HG03575 (cell line): ENCODE results near the gene SGMS1.

Source experiments
- ATAC-seq: cut with Tn5 transposase; IDR thresholded peaks from one replicate; pipeline ENCODE4 v1.9.1; 2021; ENCODE audit not compliant: unreplicated experiment, insufficient number of reproducible peaks, low FRiP score; ENCODE audit errors: extremely low read depth

The SGMS1 gene

DNA sequence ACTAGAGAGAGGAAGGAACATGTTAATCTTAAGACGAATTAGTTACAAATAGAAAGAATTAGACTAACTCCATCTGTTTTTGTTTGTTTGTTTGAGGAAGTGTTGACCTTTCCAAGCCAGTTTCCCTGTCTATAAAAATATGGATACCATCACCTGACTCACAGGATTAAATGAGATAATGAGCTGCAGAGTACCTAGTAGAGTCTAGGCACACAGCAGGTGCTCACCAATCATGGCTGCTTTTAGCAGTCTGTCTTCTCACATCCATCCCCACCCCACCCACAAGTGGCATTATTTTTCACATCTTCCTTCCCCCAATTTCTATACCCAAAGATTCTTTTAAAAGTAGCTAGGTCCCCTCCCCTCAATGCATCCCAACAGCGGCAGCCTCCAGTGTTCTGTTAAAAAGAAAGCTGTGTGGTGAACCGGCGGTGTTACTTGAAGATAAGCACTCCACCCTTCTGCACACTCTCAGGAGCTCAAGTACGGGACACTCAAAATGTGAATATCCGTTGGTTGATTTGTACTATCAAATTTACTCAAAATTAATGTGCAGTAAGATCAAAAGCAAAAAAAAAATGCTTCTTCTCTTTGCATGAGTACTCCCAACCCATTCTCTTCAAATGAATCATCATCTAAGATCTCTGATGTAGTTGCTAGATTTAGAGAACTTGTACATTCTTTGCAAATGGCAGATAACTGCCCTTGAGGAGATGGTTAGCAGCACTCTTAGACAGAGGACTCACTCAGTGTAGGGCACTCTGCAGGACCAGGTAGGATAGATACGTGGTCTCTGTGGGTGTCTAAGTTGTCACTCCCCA, 227.1 kb downstream of the SGMS1 start:
- peak; percentile 63 for ATAC-seq

DNA sequence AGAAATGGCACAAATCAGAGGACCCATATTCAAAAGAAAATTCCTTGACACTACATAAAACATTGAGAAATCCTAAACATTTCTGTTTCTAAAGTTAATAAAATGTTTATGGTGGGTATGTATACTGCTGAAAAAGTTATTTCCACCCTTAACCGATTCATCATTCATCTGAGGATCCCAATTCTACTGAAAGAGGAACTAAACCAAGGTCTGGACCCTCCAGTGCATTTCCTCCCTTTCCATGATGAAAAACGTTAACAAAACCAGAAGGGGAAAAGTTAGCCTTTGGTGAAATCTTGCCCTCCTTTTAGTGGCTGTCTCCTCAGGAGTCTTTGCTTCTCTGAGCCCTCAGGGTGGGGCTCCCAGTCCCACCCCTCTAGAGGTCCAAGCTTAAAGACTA, 227.9 kb downstream of the SGMS1 start:
- ATAC-seq = no peak

DNA sequence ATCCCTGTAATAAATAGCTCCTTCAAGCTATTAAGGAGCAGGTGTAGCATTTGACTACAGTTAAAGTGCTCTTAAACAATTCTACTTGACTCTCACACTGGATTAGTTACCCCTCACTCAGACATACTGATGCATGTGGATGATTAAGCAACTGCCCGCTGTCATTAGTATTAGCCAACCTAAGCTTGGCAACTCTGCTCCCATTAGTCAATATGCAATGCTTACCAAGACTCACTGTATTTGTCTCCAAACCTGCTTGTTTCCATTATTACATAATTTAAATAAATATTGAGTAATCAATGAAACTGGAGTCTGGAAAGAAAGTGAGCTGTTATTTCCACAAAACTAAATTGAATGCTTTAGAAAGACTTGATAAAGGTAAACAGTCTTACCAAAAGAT, 228.5 kb downstream of the SGMS1 start:
- ATAC-seq = no peak

DNA sequence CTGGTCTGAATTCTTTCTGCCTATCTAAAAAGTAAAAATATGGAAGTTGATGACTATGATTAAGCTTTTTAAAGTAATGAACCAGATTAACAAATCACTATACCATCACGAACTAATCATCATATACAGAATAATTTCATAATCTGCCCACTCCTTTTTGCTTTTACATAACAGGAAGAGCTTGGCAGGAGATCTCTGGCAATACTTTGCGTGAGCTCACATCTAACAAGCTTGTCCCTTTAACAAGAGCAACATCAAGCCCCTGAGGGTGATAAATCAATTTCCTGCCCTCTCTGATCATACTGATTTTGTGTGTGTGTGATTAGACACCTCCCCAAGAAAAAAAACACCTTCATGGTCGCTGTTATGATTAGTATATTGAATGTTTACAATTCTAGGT, 228.9 kb downstream of the SGMS1 start:
- ATAC-seq = no peak

DNA sequence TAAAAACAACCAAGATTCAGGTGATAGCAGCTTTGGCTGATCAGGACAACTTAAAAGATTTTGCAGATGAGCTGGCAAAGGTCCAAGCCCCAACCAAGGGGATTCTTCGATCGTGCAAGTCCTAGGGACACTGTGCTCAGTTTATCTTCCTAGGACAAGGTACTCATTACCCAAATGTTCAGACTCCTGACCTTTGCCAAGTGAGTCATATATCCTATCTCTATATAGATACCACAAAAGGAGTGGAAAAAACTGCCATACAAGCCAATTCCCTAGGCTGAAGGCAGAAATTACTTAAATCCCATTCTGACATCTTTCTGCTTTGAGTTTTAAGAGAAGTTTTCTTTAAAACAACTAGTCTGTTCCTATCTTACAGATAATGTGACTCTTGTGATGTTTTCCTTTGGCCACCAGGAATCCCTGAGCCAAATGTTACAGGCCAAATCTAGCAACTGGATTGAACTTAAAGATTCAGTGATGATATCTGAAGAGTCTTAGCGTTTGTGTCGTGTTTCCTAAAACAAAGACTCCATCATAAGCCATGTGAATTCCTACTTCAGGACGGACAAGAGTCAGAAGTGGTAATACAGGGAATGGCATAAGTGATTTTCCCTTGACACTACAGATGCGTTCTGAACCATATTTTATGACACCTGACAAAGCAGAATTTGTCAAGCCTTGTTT, 229.8 kb downstream of the SGMS1 start:
- no peak for ATAC-seq

DNA sequence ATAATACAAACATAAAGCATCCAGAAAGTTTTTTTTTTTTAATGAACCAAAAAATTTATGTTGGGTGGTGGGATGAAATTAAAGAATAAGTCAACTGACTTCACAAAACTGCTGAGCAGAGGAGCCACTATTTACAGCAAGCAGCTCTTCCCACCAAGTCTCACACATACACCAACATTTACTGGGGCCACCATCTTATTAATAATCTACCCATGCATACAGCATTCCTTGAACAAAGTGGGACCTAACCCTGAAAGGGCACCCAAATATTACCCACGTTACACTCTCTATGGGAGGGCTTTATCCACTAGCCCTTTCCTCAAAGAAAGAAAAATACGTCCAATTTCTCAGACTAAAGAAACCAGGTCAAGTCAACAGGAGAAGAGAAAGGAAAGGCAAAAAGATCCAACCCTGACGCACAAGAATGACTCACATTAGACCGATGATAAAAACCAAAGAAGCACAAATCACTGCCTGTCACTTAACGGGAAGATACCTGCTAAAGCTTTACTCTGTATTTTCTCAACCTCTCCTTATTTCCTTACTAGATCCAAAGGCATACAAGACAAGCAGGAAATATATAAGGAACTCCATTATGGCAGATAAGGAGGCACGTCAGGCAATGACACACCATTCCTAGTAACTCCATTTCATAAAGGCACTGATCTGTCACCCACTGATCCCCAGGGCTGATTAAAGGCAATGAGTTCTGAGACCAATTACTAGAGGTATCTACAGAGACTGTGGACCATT, 230.6 kb downstream of the SGMS1 start:
- no peak for ATAC-seq

DNA sequence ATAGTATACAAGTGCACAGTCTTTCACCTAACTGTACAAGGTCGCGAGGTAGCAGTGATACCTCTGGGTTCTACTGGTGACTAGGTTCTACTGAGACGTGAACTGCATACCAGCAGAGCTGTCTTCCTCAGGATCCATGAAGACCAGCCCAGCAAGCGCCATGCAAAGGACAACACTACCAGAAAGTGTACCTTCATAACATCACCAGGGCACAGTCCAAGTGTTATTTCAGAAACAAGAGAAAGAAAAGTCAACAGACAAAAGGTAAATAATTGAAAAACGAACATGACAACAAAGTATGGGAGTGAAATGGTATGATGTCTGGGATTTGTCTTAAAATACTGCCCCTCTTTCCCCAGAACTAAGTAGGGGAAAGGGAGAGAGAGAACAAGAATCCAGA, 231.3 kb downstream of the SGMS1 start:
- no peak for ATAC-seq

DNA sequence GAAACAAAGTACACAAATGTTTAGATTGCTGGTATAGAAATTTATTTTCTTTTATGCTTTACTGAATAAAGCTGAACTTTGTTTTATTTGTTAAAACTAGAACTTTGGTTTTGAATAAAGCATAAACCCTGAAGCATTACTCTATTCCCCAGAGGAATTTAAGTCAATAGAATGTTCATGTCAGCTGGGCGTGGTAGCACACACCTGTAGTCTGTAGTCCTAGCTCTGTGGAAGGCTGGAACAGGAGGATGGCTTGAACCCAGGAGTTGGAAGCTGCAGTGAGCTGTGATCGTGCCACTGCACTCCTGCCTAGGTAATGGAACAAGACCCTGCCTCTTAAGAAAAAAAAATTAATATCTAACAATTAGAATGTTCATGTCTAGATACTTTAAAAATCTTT, 233.5 kb downstream of the SGMS1 start:
- ATAC-seq = no peak

DNA sequence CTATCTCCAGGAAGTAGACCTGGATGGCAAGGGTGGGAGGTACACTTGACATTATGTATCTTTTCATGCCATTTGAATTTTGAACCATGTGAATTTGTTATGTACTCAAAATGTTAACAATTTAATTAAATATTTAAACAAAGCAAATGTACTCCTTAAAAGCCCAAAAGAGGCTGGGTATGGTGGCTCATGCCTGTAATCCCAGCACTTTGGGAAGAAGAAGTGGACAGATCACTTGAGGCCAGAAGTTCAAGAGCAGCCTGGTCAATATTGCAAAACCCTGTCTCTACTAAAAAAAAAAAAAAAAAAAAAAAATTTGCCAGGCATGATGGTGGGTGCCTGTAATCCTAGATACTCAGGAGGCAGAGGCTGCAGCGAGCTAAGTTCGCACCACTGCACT, 235.6 kb downstream of the SGMS1 start:
- ATAC-seq = no peak

DNA sequence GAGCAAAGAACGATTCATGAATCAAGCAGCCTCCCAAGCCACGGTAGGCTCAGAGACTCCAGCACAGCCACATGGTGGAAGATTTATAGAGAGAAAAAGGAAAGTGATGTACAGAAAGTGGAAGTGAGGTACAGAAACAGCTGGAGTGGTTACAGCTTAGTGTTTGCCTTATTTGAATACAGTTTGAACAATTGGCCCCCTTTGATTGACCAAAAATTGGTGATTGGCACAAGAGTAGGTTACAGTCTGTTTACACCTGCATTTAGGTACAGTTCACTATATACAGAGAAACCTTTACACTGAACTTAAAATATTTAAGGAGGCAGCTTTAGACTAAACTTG, 236.1 kb downstream of the SGMS1 start:
- ATAC-seq = no peak

DNA sequence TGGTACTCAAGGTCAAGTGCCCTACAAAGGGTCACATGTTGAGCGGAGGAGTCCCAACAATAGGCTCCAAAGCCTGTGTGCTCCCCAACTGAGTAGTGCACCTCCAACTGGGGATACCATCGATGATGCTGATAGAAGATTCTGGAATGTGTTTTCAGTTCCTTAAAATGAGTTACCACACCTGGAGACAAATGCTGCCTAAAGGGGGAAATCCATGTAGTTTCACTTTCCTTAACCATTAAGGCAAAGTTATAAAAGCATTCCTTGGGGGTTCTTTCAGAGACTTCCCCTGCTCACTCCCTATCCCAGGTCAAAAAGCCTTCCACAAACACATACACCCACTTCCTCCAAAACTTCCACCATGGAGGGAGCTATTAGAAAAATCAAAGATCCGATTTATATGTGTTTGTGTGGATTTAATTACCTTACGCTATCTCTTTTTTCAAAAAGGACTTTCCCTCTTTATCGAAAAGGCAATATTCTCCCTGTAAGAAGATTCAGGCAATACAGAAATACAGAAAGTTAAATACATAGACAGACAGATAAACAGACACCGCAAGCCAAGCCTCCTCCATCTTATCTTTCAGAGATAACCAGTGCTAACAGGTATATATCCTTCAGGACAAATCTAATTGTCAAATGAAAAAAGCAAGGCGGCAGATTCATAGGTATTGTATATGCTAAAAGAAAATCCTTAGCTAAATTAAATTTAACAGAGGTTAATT, 236.6 kb downstream of the SGMS1 start:
- no peak for ATAC-seq

DNA sequence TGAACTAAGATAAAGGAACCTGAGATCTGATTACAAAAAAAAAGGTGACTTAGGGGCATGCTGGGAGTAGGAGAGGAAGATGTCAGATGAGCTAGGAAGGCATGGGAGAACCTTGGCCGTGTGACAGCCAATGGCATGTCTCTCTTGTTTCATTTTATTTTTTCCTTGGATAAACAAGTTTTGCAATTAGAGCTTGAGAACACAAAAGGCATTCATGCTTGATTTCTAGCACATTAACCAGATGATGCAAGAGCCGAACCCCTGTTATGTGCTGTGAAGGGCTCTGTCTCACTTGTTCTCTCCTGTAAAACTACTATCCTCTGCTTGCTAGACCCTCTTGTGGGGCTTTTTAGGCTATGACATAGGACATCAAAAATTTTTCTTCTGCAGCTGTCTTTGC, 238.1 kb downstream of the SGMS1 start:
- no peak for ATAC-seq

DNA sequence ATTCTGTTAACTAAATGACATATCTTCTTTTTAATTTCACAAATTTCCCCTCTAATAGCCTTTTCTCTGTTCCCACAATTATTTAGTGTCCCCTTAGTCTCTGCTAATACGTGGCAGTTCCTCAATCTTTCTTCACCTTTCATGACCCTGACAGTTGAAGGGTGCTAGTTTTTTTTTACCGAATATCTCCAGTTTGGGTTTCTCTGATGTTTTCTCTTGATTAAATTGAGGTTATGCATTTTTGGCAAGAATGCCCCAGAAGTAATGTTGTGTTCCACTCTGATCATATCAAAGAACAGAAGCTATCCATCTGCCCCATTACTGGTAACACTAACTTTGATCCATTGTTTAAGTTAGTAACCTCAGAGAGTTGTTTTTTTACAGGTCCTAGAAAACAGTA, 238.9 kb downstream of the SGMS1 start:
- no peak for ATAC-seq

DNA sequence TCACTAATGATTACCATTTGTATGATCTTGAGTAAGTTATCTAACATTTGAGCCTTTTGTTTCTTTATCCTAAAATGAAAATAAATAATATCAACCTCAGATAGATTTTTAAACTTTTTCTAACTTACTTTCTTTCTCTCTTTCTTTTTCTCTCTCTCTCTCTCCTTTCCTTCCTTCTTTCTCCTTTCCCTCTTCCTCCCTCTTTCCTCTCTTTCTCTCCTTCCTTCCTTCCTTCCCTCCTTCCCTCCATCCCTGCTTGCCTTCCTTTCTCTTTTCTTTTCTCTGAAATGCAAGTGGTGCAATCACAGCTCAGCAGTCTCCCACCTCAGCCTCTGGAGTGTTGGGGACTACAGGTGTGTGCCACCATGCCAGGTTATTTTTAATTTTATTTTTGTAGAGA, 239.5 kb downstream of the SGMS1 start:
- ATAC-seq = no peak

DNA sequence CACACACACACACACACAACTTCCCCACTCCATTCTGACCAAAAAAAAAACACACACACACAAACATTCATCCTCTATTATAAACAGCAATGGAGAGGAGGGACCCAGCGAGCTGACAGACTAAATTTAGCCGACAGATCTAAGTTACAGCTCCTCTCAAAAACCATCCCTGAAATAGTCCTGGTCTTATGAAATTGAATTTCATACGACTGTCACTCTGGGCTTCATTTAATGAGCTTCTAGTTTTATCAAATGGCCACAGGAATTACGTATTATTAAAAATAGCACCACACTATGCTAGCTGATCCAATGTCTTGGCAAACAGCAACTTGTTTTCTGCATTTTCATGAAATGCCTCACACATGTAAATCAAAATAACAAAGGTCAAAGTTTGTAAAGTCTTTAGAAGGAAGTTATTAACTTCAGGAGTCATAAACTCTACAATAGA, 241.2 kb downstream of the SGMS1 start:
- ATAC-seq = no peak

DNA sequence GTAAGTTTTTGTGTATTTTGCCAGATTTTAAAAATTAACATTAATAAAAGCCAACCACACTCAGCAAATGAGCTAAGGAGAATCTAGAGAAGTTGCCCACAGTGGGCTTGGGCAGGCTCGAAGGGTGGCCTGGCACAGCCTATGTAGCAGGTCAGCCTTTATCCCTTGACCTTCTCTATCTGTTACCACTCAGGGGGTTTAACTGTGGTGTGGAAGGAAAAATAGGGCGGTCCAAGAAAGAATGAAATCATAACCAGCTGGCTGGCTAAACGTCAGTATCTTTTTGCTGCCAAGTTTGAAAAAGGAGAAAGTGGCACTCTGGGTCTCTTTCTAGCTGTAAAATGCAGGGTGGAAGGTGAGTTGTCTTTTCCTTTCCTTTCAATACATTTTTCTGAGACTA, 242.1 kb downstream of the SGMS1 start:
- no peak for ATAC-seq

DNA sequence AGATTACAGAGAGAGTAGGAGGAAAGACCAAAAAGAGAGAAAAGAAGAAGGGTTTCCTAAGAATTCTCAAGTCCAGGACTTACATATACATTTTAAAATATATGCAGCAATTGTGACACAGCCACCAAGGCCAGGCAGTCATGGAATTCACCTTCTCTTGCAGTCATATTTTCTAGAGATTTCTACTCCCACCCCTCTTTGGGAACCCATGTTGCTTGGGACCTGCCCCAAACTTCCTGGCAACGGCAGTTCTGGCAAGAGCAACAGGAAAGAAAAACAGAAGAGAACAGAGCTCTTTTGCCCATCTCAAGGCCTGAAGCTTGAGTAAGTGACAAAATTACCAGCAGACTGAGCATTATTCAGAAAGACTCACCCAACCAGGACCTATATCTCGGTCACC, 244.1 kb downstream of the SGMS1 start:
- no peak for ATAC-seq

DNA sequence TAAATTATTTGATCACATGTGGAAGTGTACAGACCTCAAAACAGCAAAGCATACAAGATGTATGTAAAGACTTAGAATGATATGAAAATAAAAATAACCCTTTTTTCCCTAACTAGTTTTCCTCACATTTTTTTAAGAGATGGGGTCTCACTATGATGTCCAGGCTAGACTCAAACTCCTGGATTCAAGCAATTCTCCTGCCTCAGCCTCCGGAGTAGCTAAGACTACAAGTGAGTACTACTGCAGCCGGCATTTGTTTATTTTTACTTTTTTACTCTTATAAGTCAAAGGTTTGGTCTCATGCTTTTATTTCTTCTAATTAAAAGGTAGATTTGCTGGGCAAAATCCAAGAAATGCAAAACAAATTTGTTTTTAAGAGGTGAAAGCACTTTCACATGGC, 248.0 kb downstream of the SGMS1 start:
- ATAC-seq = no peak

DNA sequence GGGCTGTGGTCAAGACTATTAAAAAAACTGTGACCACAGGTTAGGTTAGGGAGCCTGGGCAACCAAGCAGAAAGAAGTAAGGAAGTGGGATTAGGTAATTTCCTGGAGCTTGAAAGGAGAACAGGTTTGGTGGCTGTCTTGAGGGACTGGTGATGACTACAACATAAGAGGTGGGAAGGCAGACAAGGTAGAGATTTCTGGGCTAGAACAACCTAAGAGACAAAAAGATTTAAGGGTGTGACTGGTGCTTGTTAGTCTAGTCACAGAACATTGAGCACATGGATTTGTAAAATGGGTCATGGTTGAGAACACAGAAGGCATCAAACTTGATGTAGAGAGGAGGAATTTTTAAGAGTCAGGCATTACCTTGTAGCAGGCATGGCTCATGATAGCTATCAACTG, 248.7 kb downstream of the SGMS1 start:
- ATAC-seq = no peak
